Thymus (tissue), 11 donors: ENCODE data around the gene GSTM4. TPM values are rescaled to one million over a fixed set of nuclear protein-coding genes. Genes with fewer than 3 reads are reported as not detected.
"Not testable (repeated sequence)": the region's sequence is repeated elsewhere in the genome, so short reads cannot be mapped to it uniquely, and the experiment has no call there.

ENCODE experiments used
- DNase-seq, 9 donors: peaks; one replicate each; pipeline ENCODE4 v3.0.0-alpha.2; 2013; ENCODE audit warnings: low spot score in 9 of 9, low read depth in 6 of 9, missing footprints in 1 of 9
- H3K27ac ChIP-seq, 2 donors: one replicate each; pipeline ENCODE4 v1.5.1; 2013; ENCODE audit warnings: control low read depth in 1 of 2, low read depth in 1 of 2, low read length in 1 of 2, mild to moderate bottlenecking in 1 of 2, moderate library complexity in 1 of 2
- H3K27me3 ChIP-seq, 2 donors: one replicate each; pipeline ENCODE4 v1.5.1; 2013; ENCODE audit warnings: low read length in 1 of 2; ENCODE audit not compliant: control insufficient read depth in 2 of 2, insufficient read depth in 1 of 2
- H3K36me3 ChIP-seq, 2 donors: one replicate each; pipeline ENCODE4 v1.5.1; 2013; ENCODE audit warnings: low read length in 1 of 2, mild to moderate bottlenecking in 1 of 2, moderate library complexity in 1 of 2; ENCODE audit not compliant: control insufficient read depth in 2 of 2, insufficient read depth in 2 of 2
- H3K4me1 ChIP-seq, 2 donors: one replicate each; pipeline ENCODE4 v1.5.1; 2013; ENCODE audit warnings: low read length in 2 of 2; ENCODE audit not compliant: control insufficient read depth in 2 of 2, insufficient read depth in 2 of 2
- H3K4me3 ChIP-seq, 2 donors: one replicate each; pipeline ENCODE4 v1.5.1; 2013; ENCODE audit warnings: low read length in 2 of 2, control low read depth in 1 of 2, mild to moderate bottlenecking in 1 of 2
- H3K9me3 ChIP-seq, 2 donors: one replicate each; pipeline ENCODE4 v1.5.1; 2013; ENCODE audit warnings: low read length in 1 of 2, mild to moderate bottlenecking in 1 of 2; ENCODE audit not compliant: control insufficient read depth in 2 of 2, insufficient read depth in 1 of 2
- WGBS: extraction: QIAGEN DNeasy Blood & Tissue Kit; methylation state at CpG from one replicate; pipeline ENCODE4 v1.1.7; 2013; 5-methylcytosine and 5-hydroxymethylcytosine counted together
- polyA plus RNA-seq: library from polyadenylated mRNA; stranded (reverse); fragments of 200-250 nt; gene quantifications from one replicate; pipeline ENCODE4 v1.2.3, GENCODE V29; 2013
- total RNA-seq: library from RNA; stranded (reverse); fragments of 120-200 nt; gene quantifications from one replicate; pipeline ENCODE4 v1.2.4, GENCODE V29; 2013
- donor health status: healthy.

GSTM4 gene
- total and polyA plus RNA-seq, 2 donors, result 6.7 to 15.6 TPM

- WGBS, result 19% methylated on average over 26 of the region's 26 CpGs
Measured at GRCh38 chr1:109668123-109668775, 12.3 kb downstream of the GSTM4 start.

GRCh38 chr1:109669246-109669948, 13.5 kb downstream of the GSTM4 start:
- Histone ChIP-seq H3K4me1 (peaks cover 6 to 12% of the 10 kb centered on the region in 2 donors), H3K27ac (no peak overlapping the region), H3K4me3 (no peak overlapping the region), H3K9me3 (no peaks in the 10 kb centered on the region), H3K27me3 (no peaks in the 10 kb centered on the region), H3K36me3 (no peaks in the 10 kb centered on the region)
- WGBS, result 84% methylated on average over 22 of the region's 22 CpGs
- peak in 1 of 9 donors; percentile 16 for DNase-seq

More at GRCh38 chr1:109668123-109668775, 12.3 kb downstream of the GSTM4 start:
- H3K4me1 ChIP-seq, result peaks cover 6 to 12% of the 10 kb centered on the region in 2 donors
- peak overlapping the region; percentile 40 to 56 for H3K4me3 ChIP-seq
- DNase-seq, result peak in 1 of 9 donors; percentile 16
- no peaks in the 10 kb centered on the region for H3K9me3 ChIP-seq
- no peaks in the 10 kb centered on the region for H3K27me3 ChIP-seq
- no peak overlapping the region for H3K27ac ChIP-seq
- no peaks in the 10 kb centered on the region for H3K36me3 ChIP-seq

GRCh38 chr1:109669949-109670302, 14.0 kb downstream of the GSTM4 start:
- DNase-seq, H3K9me3 ChIP-seq, H3K36me3 ChIP-seq, H3K4me3 ChIP-seq, H3K27me3 ChIP-seq, H3K27ac ChIP-seq: not testable (repeated sequence)
- 93% methylated on average over 5 of the region's 5 CpGs for WGBS
- H3K4me1 ChIP-seq, result peaks cover 6 to 12% of the 10 kb centered on the region in 2 donors

- no peak for DNase-seq
- Histone ChIP-seq H3K27ac (no peak overlapping the region), H3K36me3 (no peaks in the 10 kb centered on the region), H3K4me3 (no peak overlapping the region), H3K9me3 (no peaks in the 10 kb centered on the region), H3K4me1 (peaks cover 6 to 12% of the 10 kb centered on the region in 2 donors), H3K27me3 (no peaks in the 10 kb centered on the region)
- 92% methylated on average over 5 of the region's 5 CpGs for WGBS
Measured at GRCh38 chr1:109671067-109671466, 15.2 kb downstream of the GSTM4 start.

- H3K4me3 ChIP-seq, H3K27me3 ChIP-seq, H3K27ac ChIP-seq, H3K36me3 ChIP-seq, H3K9me3 ChIP-seq, DNase-seq, H3K4me1 ChIP-seq: not testable (repeated sequence)
- 97% methylated on average over 2 of the region's 2 CpGs for WGBS
Measured at GRCh38 chr1:109673861-109674260, 18.0 kb downstream of the GSTM4 start.

- not testable (repeated sequence) for H3K27me3 ChIP-seq, H3K4me3 ChIP-seq, DNase-seq, H3K4me1 ChIP-seq, H3K36me3 ChIP-seq, H3K9me3 ChIP-seq, H3K27ac ChIP-seq
- WGBS, result 78% methylated on average over 3 of the region's 3 CpGs
Measured at GRCh38 chr1:109676683-109677381, 20.9 kb downstream of the GSTM4 start.

GRCh38 chr1:109677459-109677858, 21.6 kb downstream of the GSTM4 start:
- DNase-seq, result no peak
- Histone ChIP-seq H3K27me3 (no peaks in the 10 kb centered on the region), H3K27ac (no peak overlapping the region), H3K36me3 (no peaks in the 10 kb centered on the region), H3K4me1 (no peaks in the 10 kb centered on the region), H3K4me3 (no peak overlapping the region), H3K9me3 (no peaks in the 10 kb centered on the region)
- 97% methylated on average over 3 of the region's 3 CpGs for WGBS

- WGBS, result 94% methylated on average over 2 of the region's 2 CpGs
- H3K4me3 ChIP-seq, H3K27me3 ChIP-seq, H3K4me1 ChIP-seq, H3K9me3 ChIP-seq, H3K27ac ChIP-seq, H3K36me3 ChIP-seq, DNase-seq: not testable (repeated sequence)
Measured at GRCh38 chr1:109678637-109679036, 22.7 kb downstream of the GSTM4 start.

GRCh38 chr1:109684777-109685176, 28.9 kb downstream of the GSTM4 start:
- H3K27ac ChIP-seq, H3K27me3 ChIP-seq, H3K36me3 ChIP-seq, H3K4me1 ChIP-seq, DNase-seq, H3K9me3 ChIP-seq, H3K4me3 ChIP-seq: not testable (repeated sequence)
- WGBS, result no CpG with 5 or more reads among the region's 6 CpGs
